ENCODE results near the gene DENND4A. TPM values are rescaled to one million over a fixed set of nuclear protein-coding genes. Genes with fewer than 3 reads are reported as not detected.
"Not testable (repeated sequence)": the region's sequence is repeated elsewhere in the genome, so short reads cannot be mapped to it uniquely, and the experiment has no call there.

Gene DENND4A
- total RNA-seq, 1 experiment from 2014 or later, result 19.0 TPM

DNA sequence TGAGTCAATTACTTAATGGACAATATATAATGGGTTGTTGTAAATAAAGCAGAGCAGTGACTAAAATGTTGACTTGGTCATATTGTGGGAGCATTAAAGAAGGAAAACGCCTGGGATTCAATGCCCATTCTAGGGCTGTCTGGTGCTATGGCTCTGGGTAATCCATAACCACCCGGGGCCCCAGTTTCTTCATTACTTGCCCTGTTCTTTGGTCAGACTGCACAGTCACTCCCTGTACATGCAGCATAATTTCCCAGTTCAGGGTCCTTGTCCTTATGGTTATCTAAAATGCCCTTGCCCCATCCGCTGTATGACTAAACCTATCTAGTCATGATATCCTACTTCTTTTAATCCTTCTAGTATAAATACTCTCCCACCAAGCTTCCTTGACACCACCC, 27.5 kb upstream of the DENND4A start:
- no peak for DNase-seq (ENCODE audit: low read depth)

DNA sequence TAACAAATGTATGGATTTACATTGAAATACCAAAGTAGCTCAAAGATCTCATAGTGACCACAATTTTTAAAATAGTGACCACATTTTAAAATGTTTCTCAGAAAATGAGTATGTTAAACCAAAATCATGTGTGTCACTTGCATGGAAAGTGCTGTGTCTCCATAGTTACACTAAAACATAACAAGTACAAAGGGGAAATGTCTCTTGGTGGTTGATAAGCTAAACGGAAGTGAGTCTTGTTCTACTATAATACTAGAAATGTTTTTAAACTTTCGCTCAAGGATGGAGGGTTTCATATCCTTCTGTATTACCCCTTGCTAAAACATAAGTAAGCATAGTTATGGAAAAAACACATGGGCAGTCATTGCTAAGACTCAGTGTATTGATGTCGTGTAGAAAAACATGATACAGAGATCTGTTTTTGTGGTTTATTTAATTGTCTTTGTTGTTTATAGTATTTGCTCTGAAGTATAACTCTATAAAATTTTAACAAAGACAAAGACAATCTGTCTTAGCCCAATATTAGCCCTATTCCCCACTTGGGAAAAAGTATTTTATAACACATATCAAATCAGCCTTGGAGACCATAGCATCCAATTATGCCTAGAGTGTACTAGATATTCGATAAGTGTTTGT, 27.0 kb upstream of the DENND4A start:
- DNase-seq (ENCODE audit: low read depth), result peak; percentile 13

DNA sequence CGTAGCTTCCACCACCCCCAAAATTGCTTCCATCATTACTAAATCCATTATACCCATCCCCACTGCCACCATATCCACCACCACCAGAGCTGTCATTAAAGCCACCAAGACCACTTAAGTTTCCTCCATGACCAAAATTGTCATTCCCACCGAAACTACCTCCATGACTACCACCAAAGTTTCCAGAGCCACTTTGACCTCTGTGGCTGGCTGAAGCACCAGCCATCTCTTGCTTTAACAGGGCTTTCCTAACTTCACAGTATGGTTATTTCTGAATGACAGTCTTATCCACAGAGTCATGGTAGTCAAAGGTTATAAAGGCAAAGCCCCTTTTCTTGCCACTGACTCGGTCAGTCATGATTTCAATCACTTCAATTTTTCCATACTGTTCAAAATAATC, 24.3 kb upstream of the DENND4A start:
- DNase-seq (ENCODE audit: low read depth), result no peak

DNA sequence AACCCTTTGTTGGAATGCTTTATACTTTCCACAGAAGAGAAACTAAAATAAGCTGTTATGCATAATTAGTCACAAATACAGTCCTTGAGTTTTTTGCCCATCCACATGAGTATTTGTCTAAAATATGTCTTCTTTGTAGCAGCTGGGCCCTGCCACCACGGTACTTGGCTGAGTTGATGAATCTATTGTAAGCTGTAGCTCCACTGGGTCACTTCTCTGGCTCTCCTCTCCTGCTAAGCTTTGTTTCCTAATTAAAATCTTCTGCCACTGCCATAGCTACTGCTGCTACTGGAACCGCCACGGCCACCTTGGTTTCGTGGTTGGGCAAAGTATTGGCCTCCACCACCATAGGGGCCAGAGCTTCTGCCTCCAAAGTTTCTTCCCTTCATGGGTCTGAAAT, 23.9 kb upstream of the DENND4A start:
- DNase-seq (ENCODE audit: low read depth), result not testable (repeated sequence)

DNA sequence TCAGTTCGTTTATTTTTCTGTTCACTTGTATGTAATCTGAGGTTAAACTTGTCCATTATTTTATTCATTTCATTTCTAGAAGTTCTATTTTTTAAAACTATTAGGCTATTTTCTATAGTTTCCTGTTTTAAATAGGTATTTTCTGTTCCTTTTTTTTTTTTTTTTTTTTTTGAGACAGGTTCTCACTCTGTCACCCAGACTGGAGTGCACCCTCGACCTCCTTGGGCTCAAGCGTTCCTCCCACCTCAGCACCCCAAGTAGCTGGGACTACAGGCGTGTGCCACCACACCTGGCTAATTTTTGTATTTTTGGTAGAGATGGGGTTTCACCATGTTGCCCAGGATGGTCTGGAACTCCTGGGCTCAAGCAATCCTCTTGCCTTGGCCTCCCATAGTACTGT, 22.2 kb upstream of the DENND4A start:
- DNase-seq (ENCODE audit: low read depth), result not testable (repeated sequence)

DNA sequence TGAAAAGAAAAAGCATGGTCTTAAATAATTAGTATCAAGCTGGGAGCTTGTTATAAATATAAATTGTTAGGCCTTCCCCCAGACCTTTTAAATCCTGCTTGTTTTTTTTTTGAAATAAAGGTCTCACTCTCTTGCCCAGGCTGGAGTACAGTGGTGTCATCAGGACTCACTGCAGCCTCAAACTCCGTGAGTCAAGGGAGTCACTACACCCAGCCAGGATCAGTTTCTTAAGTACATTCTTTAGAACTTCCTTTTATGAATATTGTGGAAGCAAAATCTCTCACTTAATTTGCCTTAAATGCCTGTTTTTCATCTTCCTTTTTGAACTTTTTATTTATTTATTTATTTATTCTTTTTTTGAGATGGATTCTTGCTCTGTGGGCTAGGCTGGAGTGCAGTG, 20.8 kb upstream of the DENND4A start:
- DNase-seq (ENCODE audit: low read depth), result no peak

DNA sequence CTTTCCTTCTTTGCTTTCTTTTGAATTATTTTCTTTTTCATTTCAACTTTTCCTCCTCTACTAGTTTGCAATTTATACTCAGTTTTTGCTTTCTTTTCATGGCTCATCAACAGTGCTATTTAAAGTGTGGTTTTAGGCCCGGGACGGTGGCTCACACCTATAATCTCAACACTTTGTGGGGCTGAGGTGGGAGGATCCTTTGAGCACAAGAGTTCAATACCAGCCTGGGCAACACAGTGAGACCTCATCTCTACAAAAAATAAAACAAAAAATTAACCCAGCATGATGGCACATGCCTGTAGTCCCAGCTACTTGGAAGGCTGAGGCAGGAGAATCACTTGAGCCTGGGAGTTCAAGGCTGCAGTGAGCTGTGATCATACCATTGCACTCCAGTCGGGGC, 20.4 kb upstream of the DENND4A start:
- DNase-seq (ENCODE audit: low read depth), result no peak

DNA sequence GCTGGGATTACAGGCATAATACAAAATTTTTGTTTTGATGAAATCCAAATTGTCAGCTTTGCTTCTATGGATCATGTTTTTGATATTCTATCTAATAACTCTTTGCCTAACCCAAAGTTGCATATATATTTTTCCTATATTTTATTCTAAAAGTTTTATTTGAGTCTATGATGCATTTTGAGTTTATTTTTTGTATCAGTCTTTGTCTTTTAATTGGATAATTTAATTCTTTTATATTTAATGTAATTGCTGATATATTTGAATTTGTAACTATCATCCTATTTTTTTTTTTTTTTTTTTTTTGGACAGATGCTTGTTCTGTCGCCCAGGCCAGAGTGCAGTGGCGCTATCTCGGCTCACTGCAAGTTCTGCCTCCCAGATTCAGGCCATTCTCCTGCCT, 19.7 kb upstream of the DENND4A start:
- no peak for DNase-seq (ENCODE audit: low read depth)

DNA sequence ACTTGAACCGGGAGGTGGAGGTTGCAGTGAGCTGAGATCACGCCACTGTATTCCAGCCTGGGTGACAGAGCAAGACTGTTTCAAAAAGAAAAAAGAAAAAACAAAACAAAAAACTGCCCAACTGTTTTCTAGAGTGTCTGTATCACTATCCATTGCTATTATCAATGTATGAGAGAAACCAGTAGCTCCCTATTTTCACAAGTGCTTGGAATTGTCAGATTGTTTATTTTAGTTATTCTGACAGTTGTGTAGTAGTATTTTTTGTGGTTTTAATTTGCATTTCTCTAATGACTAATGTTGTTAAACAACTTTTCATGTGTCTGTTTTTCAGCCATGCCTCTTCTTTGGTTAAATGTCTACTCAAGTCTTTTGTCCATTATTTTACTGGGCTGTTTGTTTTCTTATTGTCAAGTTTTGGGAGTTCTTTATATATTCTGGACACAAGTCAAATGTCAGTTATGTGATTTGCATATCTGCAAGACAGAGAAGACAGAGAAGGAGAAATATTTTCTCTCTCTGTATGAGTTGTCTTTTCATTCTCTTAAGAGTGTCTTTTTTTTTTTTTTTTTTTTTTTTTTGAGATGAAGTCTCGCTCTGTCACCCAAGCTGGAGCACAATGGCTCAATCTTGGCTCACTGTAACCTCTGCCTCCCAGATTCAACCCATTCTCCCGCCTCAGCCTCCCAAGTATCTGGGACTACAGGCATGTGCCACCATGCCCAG, 19.1 kb upstream of the DENND4A start:
- not testable (repeated sequence) for DNase-seq (ENCODE audit: low read depth)

DNA sequence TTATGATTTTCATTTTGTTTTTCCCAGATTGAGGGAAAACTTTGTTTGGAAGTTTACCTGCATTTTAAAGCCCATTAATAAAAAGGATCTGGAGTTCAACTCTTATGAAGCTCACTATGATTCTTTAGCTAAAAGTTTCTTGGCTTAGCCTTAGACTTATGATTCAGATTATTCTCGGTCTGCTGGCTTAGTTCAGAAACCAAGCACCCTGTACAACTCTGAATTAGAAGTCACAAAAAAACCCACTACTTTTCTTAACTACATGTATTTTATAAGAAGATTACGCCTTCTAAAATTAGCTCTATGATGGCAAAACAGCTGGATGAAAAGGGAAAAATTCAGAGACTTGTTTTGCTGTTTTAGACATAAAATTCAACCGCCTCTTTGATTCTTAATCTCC, 14.3 kb upstream of the DENND4A start:
- no peak for DNase-seq (ENCODE audit: low read depth)

DNA sequence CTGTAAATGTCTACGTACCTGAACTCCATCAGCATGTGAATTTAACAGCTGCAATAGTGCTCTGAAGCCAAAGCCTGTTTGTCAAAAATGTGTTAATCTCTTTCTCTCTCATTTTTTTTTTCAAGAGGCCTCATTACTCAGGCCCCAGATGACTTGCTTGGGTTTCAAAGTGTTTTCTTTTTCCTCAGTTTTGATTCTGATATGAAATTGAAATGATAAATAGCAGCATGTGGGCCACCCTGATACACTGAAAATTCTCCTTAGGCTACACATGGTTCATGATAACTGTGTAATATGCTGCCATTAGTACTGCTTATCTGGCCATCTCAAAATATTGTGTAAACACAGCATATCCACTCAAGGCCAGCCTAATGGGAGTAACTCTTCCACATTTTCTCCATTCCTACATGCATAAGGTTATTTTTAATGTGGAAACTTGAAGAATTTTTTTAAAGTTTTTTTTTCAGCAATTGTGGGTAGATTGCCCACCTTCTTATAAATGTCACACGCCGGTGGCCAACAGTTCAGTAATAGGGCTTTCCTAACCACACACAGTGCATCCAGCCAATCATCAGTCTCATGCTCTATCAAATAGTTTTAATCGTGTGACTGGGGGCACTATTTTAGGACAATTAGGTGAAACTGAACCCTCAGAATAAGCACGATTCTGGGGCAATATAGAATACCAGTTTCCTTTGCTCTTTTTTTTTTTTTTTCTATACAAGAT, 13.1 kb upstream of the DENND4A start:
- no peak for DNase-seq (ENCODE audit: low read depth)

DNA sequence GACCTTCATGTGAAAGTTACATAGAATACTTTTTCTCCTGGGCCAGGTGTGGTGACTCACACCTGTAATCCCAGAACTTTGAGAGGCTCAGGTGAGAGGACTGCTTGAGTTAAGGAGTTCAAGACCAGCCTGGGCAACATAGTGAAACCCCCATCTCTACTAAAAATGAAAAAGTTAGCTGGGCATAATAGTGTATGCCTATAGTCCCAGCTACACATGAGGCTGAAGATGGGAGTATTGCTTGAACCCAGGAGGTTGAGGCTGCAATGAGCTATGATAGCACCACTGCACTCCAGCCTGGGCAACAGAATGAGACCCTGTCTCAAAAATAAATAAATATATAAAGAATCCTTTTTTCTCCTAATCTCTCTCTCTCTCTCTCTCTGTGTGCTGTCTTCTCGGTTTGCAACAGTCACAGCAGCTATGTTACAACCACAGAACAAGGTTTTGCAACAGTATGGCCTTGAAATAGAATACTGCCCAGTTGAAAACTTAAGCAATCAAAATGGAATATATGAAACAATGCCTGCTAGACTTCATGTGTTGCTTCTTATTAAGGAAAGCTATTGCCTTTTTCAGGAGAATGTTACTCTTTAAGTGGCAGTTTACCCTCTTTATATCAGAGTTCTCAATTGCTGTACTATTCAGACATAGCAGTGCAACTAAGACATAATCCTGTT, 12.3 kb upstream of the DENND4A start:
- DNase-seq (ENCODE audit: low read depth), result no peak

DNA sequence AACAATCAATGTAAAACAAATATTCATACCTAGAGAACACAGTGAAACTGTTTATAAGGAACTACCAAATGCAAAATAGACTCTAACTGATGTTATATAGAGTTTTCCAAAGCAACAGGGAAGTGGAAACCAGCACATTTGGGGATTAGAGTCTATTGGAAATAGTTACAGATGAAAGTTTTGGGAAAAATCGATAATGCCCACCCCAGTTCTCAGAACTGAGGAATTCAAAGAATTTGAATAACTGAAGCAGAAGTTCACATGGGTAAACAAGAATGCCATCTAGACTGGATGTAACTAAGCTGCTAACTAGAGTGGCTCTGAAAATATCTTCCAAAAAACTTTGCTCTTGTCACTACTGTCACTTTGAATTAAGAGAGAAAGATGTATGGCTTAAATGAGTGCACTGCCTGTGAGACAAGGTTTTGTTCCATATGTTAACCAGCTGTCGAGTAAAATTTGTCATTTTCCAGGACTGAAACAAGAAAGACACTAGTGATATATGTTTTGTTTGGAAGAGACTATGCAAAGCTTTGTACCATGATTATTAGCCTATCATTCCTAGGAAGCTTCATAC, 9.2 kb upstream of the DENND4A start:
- no peak for DNase-seq (ENCODE audit: low read depth)

DNA sequence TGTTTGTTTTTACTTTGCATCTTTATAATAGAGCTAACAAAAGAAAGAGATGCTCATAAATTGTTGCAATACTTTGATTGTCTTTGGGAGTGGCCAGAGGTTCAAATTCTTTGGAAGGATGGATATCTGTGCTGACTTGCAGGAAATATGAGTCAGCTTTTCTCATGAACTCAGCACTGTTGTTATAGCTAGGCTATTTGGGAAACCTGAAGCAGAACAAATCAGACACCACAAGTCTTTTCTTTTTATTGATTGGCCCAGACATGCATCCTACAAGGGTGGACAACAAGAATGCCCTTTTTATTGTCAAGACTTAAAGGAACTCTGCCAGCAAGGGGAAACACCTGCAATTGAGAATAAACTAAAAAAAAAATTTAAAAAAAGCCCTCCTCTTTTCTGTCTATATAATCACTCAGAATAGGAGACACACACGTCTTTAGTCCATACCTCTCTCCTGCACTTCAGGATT, 4.6 kb upstream of the DENND4A start:
- peak; percentile 61 for DNase-seq (ENCODE audit: low read depth)

DNA sequence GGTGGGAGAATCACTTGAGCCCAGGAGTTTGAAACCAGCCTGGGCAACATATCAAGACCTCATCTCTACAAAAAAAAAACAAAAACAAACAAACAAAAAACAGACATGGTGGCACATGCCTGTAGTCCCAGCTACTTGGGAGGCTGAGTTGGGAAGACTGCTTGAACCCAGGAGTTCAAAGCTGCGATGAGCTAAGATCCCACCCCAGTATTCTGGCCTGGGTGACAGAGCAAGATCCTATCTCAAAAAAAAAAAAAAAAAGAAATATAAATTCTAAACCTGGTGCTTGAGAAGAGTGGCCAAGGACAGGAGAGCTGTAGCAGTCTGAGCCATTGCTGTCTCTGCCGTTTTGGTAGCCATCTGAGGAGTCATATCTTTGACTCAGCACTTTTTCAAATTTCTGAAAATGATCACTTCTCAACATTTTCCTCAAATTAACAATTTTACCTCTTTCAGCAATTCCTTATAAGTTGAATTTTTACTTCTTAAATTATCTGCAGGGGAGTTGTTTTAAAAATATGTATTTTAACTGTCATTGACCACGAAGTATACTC, 3.6 kb upstream of the DENND4A start:
- no peak for DNase-seq (ENCODE audit: low read depth)

DNA sequence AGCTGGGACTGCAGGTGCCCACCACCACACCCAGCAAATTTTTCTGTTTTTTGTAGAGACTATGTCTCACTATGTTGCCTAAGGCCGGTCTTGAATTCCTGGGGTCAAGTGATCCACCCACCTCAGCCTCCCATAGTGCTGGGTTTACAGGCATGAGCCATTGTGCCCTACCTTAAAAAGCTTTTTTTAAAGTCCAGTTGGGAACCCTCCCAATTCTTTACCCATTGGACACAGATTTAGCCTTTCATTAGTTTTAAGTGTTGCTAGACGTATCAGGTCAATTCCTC, 1.7 kb upstream of the DENND4A start:
- no peak for DNase-seq (ENCODE audit: low read depth)

DNA sequence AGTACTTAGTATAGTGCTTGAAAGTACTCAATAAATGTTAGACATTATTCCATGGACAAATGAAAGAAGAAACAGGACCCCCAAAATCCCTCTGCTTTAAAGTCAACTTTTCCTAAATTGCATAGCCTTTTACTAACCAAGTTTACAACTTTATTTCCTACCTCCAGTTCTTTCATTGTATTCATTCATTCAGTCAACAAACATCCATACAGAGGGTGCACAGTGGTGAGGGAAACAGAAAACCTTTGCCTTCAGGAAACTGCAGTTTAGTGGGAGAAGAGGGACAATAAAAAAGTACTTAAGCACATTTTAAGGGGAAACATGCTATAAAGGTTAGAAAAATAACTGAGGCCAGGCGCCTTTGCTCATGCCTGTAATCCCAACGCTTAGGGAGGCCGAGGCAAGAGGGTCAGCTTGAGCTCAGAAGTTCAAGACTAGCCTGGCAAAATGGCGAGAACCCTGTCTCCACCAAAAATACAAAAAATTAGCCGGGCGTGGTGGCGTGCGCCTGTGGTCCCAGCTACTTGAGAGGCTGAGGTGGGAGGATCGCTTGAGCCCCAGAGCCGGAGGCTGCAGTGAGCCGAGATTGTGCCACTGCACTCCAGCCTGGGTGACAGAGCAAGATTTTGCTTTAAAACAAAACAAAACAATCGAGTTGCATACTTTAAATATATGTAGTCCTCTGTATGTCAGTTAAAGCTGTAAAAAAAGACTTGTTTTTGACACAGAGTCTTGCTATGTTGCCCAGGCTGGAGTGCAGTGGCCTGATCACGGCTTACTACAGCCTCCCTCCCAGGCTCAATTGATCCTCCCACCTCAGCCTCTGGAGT, 1.1 kb upstream of the DENND4A start:
- DNase-seq (ENCODE audit: low read depth), result no peak

DNA sequence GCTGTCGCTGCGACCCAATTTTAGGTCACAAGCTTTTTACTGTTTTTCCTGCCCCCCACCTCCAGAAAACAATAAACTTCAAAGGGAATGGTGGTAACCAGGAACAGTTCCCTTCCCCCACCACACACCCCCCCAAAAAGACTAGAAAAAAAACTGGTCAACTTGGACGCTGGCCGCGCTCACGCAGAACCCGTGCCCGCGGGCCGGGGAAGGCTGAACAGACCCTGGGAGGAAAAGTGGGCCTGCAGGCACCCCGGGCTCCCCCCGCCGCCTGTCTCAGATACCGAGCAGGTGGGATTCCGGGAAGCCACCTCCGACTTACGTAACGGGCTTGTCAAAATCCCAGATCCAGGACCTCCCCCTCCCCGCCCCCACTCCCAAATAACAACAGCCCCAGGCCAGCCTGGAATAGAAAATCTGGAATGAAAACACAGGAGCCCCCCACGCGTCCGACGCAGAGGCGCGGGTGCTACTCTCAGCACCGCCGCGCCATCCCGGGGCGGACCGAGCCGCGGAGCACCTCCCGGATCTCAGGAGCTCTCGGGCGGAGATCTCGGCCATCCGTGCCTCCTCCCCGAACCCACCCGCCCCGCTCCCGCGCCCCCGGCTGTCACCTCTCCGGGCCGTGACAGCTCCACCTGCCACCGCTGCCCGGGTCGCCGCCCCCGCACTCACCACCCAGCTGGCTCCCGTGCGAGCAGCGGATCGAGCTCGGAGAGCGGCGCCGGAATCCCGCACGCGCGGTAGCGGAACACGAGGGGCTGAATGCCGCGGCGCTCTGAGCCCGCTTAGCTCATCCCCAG, 557 bp downstream of the DENND4A start:
- peak; percentile 44 for DNase-seq (ENCODE audit: low read depth)

DNA sequence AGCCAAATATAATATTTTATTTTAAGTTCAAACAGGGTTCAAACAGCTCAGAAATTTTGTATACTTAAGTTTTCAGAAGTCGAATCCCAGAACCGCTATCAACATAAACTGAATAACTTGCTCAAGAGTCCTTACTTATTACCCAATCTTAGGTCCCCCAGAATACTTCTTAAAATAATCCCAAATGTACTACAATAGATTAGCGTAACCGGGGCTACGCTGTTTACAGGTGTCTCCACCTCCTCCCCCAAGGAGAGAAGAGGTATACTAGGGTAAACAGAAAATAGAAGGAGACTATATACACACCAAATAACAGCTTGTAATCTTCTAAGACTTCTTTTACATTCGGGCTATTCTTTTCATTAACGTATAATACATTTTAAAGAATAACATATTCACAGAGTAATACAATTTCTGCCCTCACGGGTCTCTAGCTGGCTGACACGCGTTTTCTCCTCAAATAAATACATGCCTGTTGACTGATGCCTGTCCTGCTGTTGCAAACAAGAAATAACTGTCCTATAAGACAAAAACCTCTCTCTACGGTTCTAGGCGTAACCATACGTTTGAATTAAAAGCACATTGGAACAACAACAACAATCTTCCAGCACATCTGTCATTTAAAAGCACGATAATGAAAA, 1.3 kb downstream of the DENND4A start:
- peak; percentile 10 for DNase-seq (ENCODE audit: low read depth)

Measured in RPMI7951 (cell line).